HFFc6 (cell line): ENCODE measurements around the gene BIRC6. TPM values are rescaled to one million over a fixed set of nuclear protein-coding genes. Genes with fewer than 3 reads are reported as not detected.
A peak's percentile ranks its signal among the peaks of the same experiment; 100 is the strongest.

Experiments used
- DNase-seq: peaks from one replicate; pipeline ENCODE4 v3.0.0-alpha.2; 2018
- H3K27ac Mint-ChIP-seq: 2 replicates; pipeline ENCODE4 v1.8.0; 2020; ENCODE audit warnings: mild to moderate bottlenecking, mixed read lengths
- H3K27me3 Mint-ChIP-seq: 2 replicates; pipeline ENCODE4 v1.8.0; 2021; ENCODE audit warnings: mild to moderate bottlenecking, moderate library complexity, mixed read lengths; ENCODE audit not compliant: insufficient read depth
- H3K36me3 Mint-ChIP-seq: 2 replicates; pipeline ENCODE4 v1.8.0; 2021; ENCODE audit warnings: low read depth, mixed read lengths
- H3K4me1 Mint-ChIP-seq: 2 replicates; pipeline ENCODE4 v1.8.0; 2020; ENCODE audit warnings: low read depth, mixed read lengths
- H3K4me3 Mint-ChIP-seq: 2 replicates; pipeline ENCODE4 v1.8.0; 2020; ENCODE audit warnings: mild to moderate bottlenecking, moderate library complexity, mixed read lengths
- H3K9me3 Mint-ChIP-seq: 2 replicates; pipeline ENCODE4 v1.8.0; 2020; ENCODE audit warnings: mild to moderate bottlenecking, mixed read lengths
- CTCF ChIP-seq: fragments of 200-600 bp; sonication (generic); IDR thresholded peaks from 2 replicates; pipeline ENCODE4 v1.5.0; 2021; ENCODE audit warnings: antibody characterized with exemption, mild to moderate bottlenecking
- total RNA-seq, 6 experiments: library from RNA; stranded (reverse); fragmentation: NEBNext Ultra II Directional; extraction: Animal tissue kit (Norgen Biotek cat#: 25700); gene quantifications; 2 replicates in 1 of 6; 3 replicates in 5 of 6; pipeline ENCODE4 v1.2.3, GENCODE V29; 2021

Gene BIRC6
- total RNA-seq, 6 experiments from 2014 or later: 54.1 to 72.2 (median 57.7) TPM

GRCh38 chr2:32383858-32384257 is 27.0 kb downstream of the BIRC6 start:
- DNase-seq: no peak
- Mint-ChIP-seq H3K36me3 (peaks cover 31% of the 10 kb centered on the region), H3K27me3 (no peaks in the 10 kb centered on the region), H3K4me1 (peaks cover 8% of the 10 kb centered on the region; the same call in 1 of the 2 replicates), H3K27ac (no peak overlapping the region), H3K9me3 (no peaks in the 10 kb centered on the region), H3K4me3 (no peak overlapping the region)
- TF ChIP-seq CTCF: no peak

- no peak for TF ChIP-seq CTCF
- H3K4me1 Mint-ChIP-seq: peaks cover 2% of the 10 kb centered on the region; the same call in 1 of the 2 replicates
- H3K36me3 Mint-ChIP-seq: peaks cover 31% of the 10 kb centered on the region
- H3K4me3 Mint-ChIP-seq: no peak overlapping the region
- no peaks in the 10 kb centered on the region for H3K9me3 Mint-ChIP-seq
- H3K27me3 Mint-ChIP-seq: no peaks in the 10 kb centered on the region
- no peak for DNase-seq
- H3K27ac Mint-ChIP-seq: no peak overlapping the region
Observed at GRCh38 chr2:32384529-32384928, 27.7 kb downstream of the BIRC6 start.

GRCh38 chr2:32386739-32387138 is 29.9 kb downstream of the BIRC6 start:
- Mint-ChIP-seq H3K27me3 (no peaks in the 10 kb centered on the region), H3K36me3 (peaks cover 28% of the 10 kb centered on the region), H3K4me3 (no peak overlapping the region), H3K9me3 (no peaks in the 10 kb centered on the region), H3K4me1 (no peaks in the 10 kb centered on the region), H3K27ac (no peak overlapping the region)
- no peak for TF ChIP-seq CTCF
- no peak for DNase-seq

- H3K9me3 Mint-ChIP-seq: no peaks in the 10 kb centered on the region
- no peak overlapping the region for H3K4me3 Mint-ChIP-seq
- no peak overlapping the region for H3K27ac Mint-ChIP-seq
- DNase-seq: no peak
- H3K27me3 Mint-ChIP-seq: no peaks in the 10 kb centered on the region
- H3K36me3 Mint-ChIP-seq: peaks cover 30% of the 10 kb centered on the region
- H3K4me1 Mint-ChIP-seq: no peaks in the 10 kb centered on the region
- TF ChIP-seq CTCF: no peak
Observed at GRCh38 chr2:32399221-32399620, 42.4 kb downstream of the BIRC6 start.

- Mint-ChIP-seq H3K4me3 (no peak overlapping the region), H3K9me3 (no peaks in the 10 kb centered on the region), H3K4me1 (no peaks in the 10 kb centered on the region), H3K27me3 (no peaks in the 10 kb centered on the region), H3K36me3 (peaks cover 14% of the 10 kb centered on the region), H3K27ac (peak overlapping the region; percentile 2; the same call in 1 of the 2 replicates)
- no peak for TF ChIP-seq CTCF
- no peak for DNase-seq
Observed at GRCh38 chr2:32402091-32402490, 45.3 kb downstream of the BIRC6 start.

- Mint-ChIP-seq H3K27ac (no peak overlapping the region), H3K4me1 (no peaks in the 10 kb centered on the region), H3K4me3 (no peak overlapping the region), H3K36me3 (peaks cover 15% of the 10 kb centered on the region), H3K27me3 (no peaks in the 10 kb centered on the region), H3K9me3 (no peaks in the 10 kb centered on the region)
- no peak for DNase-seq
- no peak for TF ChIP-seq CTCF
Observed at GRCh38 chr2:32403782-32404181, 47.0 kb downstream of the BIRC6 start.
